ENCODE data around the gene ANO3. TPM values are rescaled to one million over a fixed set of nuclear protein-coding genes. Genes with fewer than 3 reads are reported as not detected.

ANO3 gene
- 10 to 100 TPM in 1 of 4 donors, 1 to 10 TPM in 3; 1.6 to 14.3 (median 4.3) TPM for total RNA-seq

DNA sequence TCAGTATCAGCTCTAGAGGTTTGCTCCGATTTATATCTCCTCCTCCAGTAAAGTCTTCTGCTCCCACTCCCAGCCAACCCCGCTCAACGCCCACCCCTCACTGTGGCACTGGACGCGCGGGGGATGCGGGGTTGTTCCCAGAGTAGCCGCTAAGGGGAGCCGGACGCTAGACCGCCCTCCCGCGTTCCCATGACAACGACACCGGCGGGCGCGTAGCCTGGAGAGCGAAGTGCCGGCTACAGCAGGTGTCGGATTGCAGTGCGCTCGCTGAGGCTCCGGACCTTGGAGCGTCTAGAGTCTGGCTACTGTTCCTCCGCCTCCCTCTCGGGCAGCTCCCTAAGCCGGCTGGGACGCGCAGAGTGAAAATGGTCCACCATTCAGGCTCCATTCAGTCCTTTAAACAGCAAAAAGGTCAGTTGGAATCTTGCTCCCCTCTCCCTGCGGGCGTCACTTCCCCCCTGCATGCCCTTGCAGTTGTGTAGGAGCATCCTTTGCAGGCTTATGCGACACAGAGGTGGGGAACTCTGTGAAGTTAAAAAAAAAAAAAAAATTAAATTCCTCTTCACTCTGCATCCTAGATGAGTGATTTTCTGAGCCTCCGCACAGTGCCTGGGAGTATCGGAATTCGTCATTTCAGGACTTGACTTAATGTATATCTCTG lies at the start of gene ANO3:
TSS of gene ANO3 (plus strand) at position 220 of the 661 bp plus-strand sequence. CDS start at position 366, 146 bp downstream.
- TF ChIP-seq, protein P1, sequence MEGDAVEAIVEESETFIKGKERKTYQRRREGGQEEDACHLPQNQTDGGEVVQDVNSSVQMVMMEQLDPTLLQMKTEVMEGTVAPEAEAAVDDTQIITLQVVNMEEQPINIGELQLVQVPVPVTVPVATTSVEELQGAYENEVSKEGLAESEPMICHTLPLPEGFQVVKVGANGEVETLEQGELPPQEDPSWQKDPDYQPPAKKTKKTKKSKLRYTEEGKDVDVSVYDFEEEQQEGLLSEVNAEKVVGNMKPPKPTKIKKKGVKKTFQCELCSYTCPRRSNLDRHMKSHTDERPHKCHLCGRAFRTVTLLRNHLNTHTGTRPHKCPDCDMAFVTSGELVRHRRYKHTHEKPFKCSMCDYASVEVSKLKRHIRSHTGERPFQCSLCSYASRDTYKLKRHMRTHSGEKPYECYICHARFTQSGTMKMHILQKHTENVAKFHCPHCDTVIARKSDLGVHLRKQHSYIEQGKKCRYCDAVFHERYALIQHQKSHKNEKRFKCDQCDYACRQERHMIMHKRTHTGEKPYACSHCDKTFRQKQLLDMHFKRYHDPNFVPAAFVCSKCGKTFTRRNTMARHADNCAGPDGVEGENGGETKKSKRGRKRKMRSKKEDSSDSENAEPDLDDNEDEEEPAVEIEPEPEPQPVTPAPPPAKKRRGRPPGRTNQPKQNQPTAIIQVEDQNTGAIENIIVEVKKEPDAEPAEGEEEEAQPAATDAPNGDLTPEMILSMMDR (IDR thresholded peaks at IDR 0.05; ENCODE audit: low read depth): no peak

- TF ChIP-seq, protein P1 (IDR thresholded peaks at IDR 0.05; ENCODE audit: low read depth): no peak
These were observed 48.0 kb upstream of the ANO3 start for GRCh38 chr11:26283852-26284408.

- TF ChIP-seq, protein P1 (IDR thresholded peaks at IDR 0.05; ENCODE audit: low read depth): no peak
These were observed 46.3 kb upstream of the ANO3 start for GRCh38 chr11:26285608-26286007.

DNA sequence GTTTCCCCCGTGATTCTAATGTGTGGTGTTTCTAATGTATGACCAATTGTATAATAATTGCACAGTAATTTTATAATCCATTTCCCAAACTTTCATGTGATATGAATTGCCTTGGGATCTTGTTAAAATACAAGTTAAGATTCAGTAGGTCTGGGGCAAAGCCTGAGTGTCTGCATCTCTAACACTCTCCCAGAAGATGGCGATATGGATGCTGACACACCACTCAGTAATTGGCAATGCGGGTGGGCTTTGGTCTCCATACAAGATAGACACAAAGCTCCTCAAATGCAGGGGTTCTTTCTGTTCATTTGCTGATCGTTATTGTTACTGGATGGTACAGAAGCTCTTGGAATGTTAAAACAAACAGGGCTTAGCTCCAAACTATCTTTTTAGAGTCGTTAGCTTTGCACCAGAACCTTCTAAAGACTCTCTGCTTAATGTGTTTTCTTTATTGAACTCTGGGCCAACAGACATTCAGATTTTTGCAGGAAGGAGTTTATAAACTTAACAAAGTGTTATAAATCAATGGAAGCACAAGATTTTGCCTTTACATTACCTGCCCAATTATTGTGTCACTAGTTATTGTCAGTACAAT lies 45.4 kb upstream of the ANO3 start:
- TF ChIP-seq, protein P1 (IDR thresholded peaks at IDR 0.05; ENCODE audit: low read depth): no peak

DNA sequence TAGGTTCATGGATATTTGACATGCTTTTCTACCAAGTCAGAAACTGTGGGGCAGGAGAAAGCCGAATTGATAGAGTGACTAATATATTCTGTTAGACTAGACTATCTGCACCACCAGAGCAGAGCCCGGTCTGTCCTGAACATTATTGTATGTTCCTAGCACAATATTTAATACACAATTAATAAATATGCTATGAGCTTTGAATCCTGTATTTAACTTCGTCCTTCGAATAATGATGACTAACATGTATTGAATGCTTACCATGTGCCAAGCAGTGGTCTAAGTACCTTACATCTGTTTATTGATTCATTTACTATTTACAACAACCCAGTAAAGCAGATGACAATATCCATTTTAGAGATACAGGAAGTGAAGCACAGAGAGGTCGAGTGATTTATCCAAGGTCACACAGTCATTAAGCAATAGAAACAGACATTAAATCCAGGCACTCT lies 44.8 kb upstream of the ANO3 start:
- TF ChIP-seq, protein P1 (IDR thresholded peaks at IDR 0.05; ENCODE audit: low read depth): no peak

DNA sequence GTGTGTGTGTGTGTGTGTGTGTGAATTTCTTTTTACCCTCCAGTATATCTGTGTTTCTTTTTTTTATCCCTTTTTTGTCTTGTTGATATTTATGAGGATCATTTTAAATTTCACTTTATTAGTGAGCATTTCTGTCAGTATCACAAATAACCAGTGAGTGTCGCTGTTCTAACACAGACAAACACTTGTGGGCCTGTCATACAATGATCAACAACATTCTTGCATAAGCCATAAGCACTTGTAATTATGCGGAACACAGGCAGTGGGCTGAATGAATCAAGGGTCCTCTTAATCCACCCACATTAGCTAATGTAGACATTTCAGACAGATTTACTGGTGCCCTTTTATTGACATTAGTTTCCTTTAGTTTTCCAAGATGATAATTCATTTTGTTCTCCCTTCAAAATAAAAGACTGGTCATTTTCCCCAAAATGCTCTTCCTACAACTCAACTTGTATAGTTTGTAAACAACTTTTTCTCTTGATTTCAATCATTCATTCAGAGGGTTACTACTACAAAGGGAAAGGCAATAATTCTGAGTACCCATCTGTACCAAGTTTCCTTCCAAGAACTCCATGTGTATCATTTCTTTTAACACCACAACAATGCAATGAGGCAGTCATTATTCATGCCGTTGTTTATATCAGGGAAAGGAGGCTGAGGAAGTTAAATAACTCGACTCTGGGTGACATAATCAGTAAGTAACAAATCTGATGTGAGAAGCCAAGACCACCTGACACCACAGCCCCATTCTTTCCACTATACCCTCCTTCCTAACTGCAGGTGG lies 34.5 kb upstream of the ANO3 start:
- TF ChIP-seq, protein P1 (IDR thresholded peaks at IDR 0.05; ENCODE audit: low read depth): no peak

DNA sequence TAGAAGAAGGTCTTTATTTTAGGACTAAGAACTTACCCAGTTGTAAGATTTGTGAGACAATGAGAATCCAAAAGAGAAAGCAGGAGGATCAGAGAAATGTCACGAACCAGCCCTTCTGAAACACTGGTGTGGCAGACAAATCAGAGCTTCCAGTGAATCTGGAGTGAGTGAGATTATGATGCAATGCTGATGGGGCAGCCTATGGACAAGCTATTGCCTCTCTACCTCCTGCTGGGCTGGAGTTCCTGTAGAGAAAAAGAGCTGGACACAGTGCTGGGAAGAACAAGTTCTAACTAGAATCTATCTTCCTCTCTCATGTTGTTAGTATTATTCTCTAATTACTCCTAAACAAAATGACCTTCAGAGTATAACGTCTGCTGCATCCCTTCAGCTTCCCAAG lies 12.0 kb upstream of the ANO3 start:
- TF ChIP-seq, protein P1 (IDR thresholded peaks at IDR 0.05; ENCODE audit: low read depth): no peak
